GM13976 (cell line): ENCODE data around the gene TMEM131.

Experiments
- DNase-seq: peaks from one replicate; pipeline ENCODE4 v3.0.0; 2012; ENCODE audit warnings: low spot score
- CTCF ChIP-seq: IDR thresholded peaks from 2 replicates; pipeline ENCODE4 v1.5.1; 2012; ENCODE audit warnings: borderline replicate concordance, mild to moderate bottlenecking; ENCODE audit not compliant: insufficient read depth; ENCODE audit errors: extremely low read depth, missing control alignments, control extremely low read depth
- in situ Hi-C: fragments of 300-500 bp; cut with MboI; formaldehyde crosslinking; loops from one replicate; pipeline ENCODE4 v1.12.0; 2022; ENCODE audit warnings: low sequenced_read_pairs, mixed read lengths, inconsistent platforms; ENCODE audit not compliant: unreplicated experiment

Gene TMEM131

GRCh38 chr2:98008415-98008814 lies 12.7 kb upstream of the TMEM131 start:
- in situ Hi-C loops, result no loop called here
- TF ChIP-seq CTCF, result no peak
- no peak for DNase-seq

- no peak for TF ChIP-seq CTCF
- in situ Hi-C loops, result no loop called here
- DNase-seq, result no peak
These were observed 10.6 kb upstream of the TMEM131 start for GRCh38 chr2:98006378-98006777.

- in situ Hi-C loops, result no loop called here
These were observed 8.9 kb upstream of the TMEM131 start for GRCh38 chr2:98004613-98005012.

GRCh38 chr2:98004047-98004446 lies 8.3 kb upstream of the TMEM131 start:
- no peak for DNase-seq
- in situ Hi-C loops, result no loop called here
- no peak for TF ChIP-seq CTCF

More at GRCh38 chr2:98004613-98005012, 8.9 kb upstream of the TMEM131 start:
- no peak for DNase-seq
- no peak for TF ChIP-seq CTCF

GRCh38 chr2:97999536-97999935 lies 3.8 kb upstream of the TMEM131 start:
- in situ Hi-C loops, result no loop called here
- TF ChIP-seq CTCF, result no peak
- DNase-seq, result no peak

- in situ Hi-C loops, result no loop called here
- TF ChIP-seq CTCF, result no peak
- DNase-seq, result no peak
These were observed 2.8 kb upstream of the TMEM131 start for GRCh38 chr2:97998431-97999005.
